Choroid plexus epithelial cell (primary cell): ENCODE measurements around the gene ISG20L2.

Source experiments
- DNase-seq: peaks from one replicate; pipeline ENCODE4 v3.0.0-alpha.2; 2010; ENCODE audit warnings: low read depth
- H3K4me3 ChIP-seq: 2 replicates; pipeline ENCODE4 v1.5.1; 2011; ENCODE audit warnings: low read depth, mild to moderate bottlenecking, control low read depth, low read length, moderate library complexity
- CTCF ChIP-seq: conservative IDR thresholded peaks from 2 replicates; pipeline ENCODE4 v1.5.1; 2011; ENCODE audit warnings: low read depth, mild to moderate bottlenecking, control low read depth, inconsistent platforms, low read length, moderate library complexity

ISG20L2 gene

GRCh38 chr1:156709757-156710489 is 18.6 kb downstream of the ISG20L2 start:
- TF ChIP-seq CTCF, result no peak
- H3K4me3 ChIP-seq, result no peak overlapping the region
- peak; percentile 21 for DNase-seq

GRCh38 chr1:156709031-156709430 is 19.5 kb downstream of the ISG20L2 start:
- no peak for DNase-seq
- no peak overlapping the region for H3K4me3 ChIP-seq
- TF ChIP-seq CTCF, result no peak

GRCh38 chr1:156708218-156708661 is 20.3 kb downstream of the ISG20L2 start:
- no peak for DNase-seq
- TF ChIP-seq CTCF, result no peak
- H3K4me3 ChIP-seq, result no peak overlapping the region

- peak; percentile 50 for DNase-seq
- no peak overlapping the region for H3K4me3 ChIP-seq
- TF ChIP-seq CTCF, result no peak
Observed at GRCh38 chr1:156707417-156708217, 20.9 kb downstream of the ISG20L2 start.

- peak; percentile 59 for DNase-seq
- no peak for TF ChIP-seq CTCF
- peak overlapping the region; percentile 49 for H3K4me3 ChIP-seq
Observed at GRCh38 chr1:156706657-156707416, 21.7 kb downstream of the ISG20L2 start.

GRCh38 chr1:156705918-156706656 is 22.5 kb downstream of the ISG20L2 start:
- TF ChIP-seq CTCF, result peak; percentile 76
- DNase-seq, result peak; percentile 52
- H3K4me3 ChIP-seq, result peak overlapping the region; percentile 49
